ENCODE results near the gene ENDOD1. TPM values are rescaled to one million over a fixed set of nuclear protein-coding genes. Genes with fewer than 3 reads are reported as not detected.

ENDOD1 gene
- total RNA-seq, 1 experiment from 2014 or later: 0.83 TPM

DNA sequence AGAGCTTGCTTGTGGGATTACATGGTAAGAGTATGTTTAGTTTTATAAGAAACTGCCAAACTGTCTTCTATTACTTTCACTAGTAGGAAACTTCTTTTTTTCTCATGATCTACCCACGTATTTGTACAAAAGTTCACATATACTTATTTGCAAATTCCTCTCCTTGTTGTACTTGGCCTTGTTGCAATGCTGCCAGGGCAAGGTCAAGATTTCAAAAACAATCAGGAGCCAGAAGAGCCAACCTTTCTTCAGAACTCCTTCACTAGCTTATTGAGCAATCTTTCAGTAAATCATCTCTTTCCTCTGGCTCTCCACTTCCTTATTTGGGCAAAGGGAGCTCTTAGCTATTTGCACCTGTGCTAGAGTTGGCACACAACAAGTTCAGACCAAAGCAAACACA, 13.2 kb upstream of the ENDOD1 start:
- peak; percentile 2 for DNase-seq (ENCODE audit: low spot score)

DNA sequence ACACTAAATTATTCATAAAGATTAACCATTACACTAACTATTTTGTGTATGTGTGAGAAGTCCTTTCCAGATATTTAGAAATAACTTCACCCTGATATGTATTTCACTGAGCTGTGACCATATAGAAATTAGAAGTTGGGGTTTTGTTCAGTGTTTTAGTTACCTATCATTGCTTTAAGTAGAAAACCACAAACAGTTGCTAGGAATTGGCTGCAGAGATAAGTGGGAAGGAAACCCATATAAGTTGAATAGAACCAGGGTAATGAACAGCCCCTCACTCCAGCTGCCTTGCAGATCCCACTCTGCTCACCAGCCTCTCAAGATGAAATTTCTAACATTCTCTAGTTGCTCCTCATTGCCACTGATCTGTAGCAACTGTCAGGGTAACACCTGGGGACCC, 12.7 kb upstream of the ENDOD1 start:
- no peak for DNase-seq (ENCODE audit: low spot score)

DNA sequence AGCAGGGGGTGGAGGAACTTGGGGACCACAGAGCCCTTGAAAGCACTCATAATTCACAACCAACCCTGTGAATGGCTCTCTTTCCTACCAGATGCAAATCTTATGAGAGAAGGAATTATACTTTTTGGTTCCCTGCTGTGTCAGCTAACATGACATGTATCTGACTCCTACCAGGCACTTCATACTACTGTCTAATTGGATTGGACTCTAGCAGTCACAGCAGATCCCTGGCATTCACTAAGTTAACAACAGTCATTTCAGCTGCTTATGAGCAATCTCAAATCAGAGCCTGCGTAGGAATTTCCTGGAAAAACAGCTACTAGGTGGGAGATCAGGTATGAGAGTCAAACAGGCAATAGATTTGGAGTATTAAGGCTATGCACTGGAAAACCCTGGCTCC, 11.1 kb upstream of the ENDOD1 start:
- DNase-seq (ENCODE audit: low spot score): no peak

DNA sequence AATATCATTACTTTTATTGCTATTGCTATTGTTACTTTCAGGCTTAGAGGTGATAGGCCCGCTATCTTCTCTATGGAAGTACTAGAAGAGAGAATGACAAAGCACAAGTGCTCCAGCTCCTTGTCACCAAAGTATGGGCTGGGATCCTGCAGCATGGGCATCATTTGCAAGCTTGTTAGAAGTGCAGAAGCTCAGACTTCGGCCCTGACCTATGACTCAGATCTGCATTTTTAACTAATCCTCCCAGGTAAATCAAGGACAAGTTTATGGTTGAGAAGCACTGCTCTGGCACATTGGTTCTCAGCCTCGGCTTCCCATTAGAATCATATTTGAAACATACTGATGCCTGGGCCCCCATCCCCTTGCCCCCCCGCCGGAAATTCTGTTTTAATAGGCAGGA, 8.6 kb upstream of the ENDOD1 start:
- no peak for DNase-seq (ENCODE audit: low spot score)

DNA sequence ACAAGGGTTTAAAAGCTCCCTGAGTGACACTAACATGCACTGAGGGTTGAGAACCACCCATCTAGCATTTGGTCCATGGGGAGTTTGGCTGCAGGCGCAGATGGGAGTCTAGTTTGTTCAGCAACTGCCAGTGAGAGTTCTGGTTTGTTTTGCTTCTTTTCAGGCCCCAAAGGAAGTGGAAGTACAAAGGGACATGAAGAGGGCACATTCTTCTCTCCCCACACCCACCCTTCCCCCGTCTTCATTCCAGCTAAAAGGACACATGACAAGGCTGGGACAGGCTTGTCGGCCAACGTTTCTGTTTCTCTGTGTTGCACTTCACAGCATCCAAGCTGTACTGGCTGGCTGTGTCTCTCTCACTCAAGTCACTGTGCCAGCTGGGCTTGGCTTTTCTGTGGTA, 8.2 kb upstream of the ENDOD1 start:
- no peak for DNase-seq (ENCODE audit: low spot score)

DNA sequence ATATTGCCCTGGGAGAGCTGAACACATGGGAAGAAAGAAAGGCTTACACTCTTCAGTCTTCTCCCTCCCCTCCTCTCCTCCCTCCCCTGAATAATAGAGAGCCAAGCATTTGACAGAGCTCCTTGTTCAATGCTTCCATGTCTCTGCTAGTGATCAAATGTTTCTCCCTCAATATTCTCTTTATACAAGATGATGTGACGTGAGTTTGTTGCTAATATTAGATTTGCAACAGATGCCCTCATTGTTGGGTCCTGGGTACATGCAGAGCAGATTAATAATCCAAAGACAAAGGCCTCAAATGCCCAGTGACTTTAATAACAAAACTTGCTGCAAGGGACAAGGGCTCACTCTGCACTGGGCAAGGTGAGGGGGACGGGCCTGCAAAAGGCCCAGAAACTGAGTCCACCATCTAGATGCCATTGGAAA, 7.1 kb upstream of the ENDOD1 start:
- DNase-seq (ENCODE audit: low spot score): no peak

- no peak for DNase-seq (ENCODE audit: low spot score)
Observed at GRCh38 chr11:95084509-95084908, 5.1 kb upstream of the ENDOD1 start.

DNA sequence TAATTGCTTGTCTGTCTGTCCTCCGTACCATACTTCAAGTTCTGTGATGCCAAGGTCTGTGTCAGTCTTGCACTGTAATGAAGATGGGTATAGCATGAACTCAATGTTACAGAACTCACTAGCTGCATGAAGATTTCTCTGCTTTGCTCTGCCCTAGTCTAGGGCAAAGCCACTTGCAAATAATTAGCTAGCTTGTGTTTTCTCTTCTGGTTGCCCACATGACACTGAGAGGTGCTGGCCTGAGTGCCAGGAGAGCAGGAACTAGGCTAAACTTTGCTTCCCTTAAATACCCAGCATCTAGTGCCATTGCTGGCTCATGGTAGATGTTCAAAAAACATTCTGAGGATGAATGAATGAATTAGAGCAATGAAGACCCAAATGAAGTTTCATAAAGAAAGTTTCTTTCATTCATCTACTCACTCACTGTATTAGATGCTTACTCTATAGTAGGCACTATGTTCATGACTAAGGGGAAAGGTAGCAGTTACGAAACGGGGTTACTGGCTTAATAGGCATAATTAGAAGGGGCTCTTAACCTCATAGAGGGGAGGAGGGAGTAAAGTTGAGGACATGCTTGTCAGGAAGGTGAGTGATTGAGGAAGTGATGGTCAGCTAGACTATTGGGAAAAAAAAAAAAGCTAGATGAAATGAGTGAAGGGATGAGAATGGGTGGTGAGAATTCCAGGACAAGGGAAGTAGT, 4.4 kb upstream of the ENDOD1 start:
- DNase-seq (ENCODE audit: low spot score): no peak

DNA sequence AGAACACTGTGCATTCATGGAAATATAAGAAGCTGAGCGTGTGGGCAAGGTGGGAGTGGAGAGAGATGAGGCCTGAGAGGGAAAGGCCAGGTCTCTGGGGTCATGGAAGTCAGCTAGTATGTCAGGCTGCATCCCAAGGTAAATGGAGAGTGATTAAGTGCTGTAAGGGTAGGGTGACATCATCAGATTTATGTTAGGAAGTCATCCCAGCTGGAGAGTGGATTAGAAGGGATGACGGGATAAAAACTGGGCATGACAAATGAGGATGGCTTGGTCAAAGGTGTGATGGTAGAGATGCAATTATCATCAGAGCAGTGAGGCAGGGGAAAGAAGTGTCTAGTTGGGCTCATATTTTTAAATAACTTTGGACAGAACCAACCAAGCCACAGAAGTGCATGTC, 3.5 kb upstream of the ENDOD1 start:
- DNase-seq (ENCODE audit: low spot score): no peak

DNA sequence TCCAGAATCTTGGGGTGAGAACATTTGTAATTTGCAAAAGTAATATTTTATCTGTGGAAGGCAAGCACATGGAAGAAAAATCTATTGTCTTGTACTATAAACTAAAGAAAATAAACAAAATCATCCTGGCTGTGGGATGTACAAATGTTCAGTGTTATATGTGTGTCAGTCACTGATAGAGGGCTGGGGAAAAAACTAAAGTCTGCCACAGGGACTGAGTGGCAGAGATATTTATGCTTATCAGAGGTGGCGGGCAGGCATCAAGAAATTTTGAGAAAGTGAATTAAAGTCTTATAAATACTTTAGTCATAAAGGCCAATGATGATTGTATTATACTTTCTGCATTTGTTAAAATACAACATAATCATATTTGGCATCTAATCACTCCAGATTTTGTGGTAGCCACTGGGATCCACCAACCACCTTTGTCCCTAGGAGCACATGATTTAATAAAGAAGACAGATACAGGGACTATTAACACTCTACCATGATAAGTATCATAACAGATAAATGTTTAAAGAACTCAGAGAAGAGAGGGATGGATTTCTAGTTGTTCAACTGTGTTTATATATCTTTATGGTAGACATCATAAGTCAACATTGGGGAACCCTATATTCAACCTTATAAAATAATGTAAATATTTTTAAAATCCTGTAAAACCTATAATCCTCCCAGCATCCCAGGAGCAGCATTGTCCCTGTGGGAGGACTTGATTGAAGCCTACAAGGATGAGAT, 2.6 kb upstream of the ENDOD1 start:
- DNase-seq (ENCODE audit: low spot score): no peak

GRCh38 chr11:95088946-95089619, 563 bp upstream of the ENDOD1 start:
- no peak for DNase-seq (ENCODE audit: low spot score)

DNA sequence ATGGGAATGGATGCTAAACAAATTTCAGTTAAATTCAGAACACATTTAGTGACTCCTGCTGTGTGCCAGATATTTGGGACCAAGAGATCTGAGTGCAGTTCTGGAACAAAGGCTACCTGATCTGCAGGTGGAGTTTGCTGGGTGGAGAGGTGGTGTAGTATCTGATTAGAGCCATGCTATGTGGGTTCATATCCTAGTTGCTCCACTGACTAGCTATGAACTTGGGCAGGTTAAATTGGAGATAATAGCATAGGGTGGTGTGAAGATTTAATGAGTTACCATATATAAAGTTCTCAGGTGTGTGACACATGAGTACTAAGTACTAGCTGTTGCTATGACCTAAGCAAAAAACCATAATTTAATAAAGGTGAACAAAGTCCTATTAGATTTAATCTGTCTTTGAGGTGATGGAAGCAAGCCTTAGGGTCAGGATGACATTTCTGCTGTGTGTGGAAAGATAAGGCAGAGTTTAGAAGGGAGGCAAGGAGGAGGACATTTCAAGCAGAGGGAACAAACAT, 2.1 kb downstream of the ENDOD1 start:
- no peak for DNase-seq (ENCODE audit: low spot score)

GRCh38 chr11:95092549-95093324, 3.1 kb downstream of the ENDOD1 start:
- no peak for DNase-seq (ENCODE audit: low spot score)

DNA sequence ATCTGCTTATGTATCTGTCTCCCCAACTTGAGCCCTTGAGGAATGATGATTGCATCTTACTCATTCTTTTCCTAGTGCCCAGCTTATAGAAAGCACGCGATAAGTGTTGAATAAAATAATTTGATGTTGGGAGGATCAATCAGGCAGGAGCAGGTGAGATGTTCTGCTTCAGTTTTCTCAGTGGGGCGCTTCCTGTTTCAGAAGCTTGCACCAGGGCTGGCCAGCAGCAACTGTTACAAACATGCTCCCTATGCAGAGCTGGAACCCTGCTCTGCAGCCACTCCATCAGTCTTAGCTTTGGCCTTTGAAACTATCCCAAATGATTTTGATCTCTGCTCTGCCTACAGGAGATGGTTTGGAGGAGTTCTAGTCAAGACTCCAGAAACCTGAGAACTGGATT, 3.9 kb downstream of the ENDOD1 start:
- DNase-seq (ENCODE audit: low spot score): no peak

GRCh38 chr11:95095858-95096587, 6.4 kb downstream of the ENDOD1 start:
- DNase-seq (ENCODE audit: low spot score): no peak

GRCh38 chr11:95097209-95097608, 7.6 kb downstream of the ENDOD1 start:
- no peak for DNase-seq (ENCODE audit: low spot score)

GRCh38 chr11:95098826-95099225, 9.2 kb downstream of the ENDOD1 start:
- no peak for DNase-seq (ENCODE audit: low spot score)

- DNase-seq (ENCODE audit: low spot score): no peak
Observed at GRCh38 chr11:95100191-95100648, 10.6 kb downstream of the ENDOD1 start.

DNA sequence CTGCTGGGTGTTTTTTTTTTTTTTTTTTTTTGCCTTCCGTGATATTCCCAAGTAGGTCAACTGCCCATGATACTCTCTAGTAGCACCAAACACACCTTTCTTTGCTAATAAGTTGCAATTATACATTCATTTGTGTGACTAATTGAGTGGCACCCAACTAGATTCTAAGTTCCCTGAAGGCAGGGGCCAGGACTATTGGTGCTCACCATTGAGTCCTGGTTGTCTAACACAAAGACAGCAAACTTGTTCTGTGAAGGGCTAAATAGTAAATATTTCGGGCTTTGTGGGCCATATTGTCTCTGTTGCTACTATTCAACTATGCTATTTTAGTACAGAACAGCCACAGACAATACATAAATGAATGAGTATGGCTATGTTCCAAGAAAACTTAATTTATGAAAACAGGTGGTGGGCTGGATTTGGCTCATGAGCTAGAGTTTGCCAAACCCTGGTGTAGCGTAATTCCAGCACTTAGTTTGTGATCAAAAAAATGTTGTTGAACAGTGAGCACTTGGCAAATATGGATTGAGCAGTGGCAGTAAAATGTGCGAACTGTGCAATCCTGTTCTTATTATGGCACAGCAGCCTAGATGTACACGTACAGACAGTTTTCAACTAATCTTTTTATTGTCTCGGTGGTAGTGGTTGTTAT, 11.3 kb downstream of the ENDOD1 start:
- no peak for DNase-seq (ENCODE audit: low spot score)

- no peak for DNase-seq (ENCODE audit: low spot score)
Observed at GRCh38 chr11:95101935-95102334, 12.3 kb downstream of the ENDOD1 start.

GRCh38 chr11:95102733-95103132, 13.1 kb downstream of the ENDOD1 start:
- no peak for DNase-seq (ENCODE audit: low spot score)

Data from A172 (cell line).